HepG2 (cell line): ENCODE results near the gene CDH23. TPM values are rescaled to one million over a fixed set of nuclear protein-coding genes. Genes with fewer than 3 reads are reported as not detected.

Experiments used
- ATAC-seq: fragments of 200-7000 bp; cut with Tn5 transposase; 3 replicates; pipeline ENCODE4 v1.9.1; 2020; ENCODE audit warnings: mild to moderate bottlenecking, moderate library complexity
- BruUV-seq: library from RNA; stranded (reverse); fragments of 400-500 nt; replicated peaks from 2 replicates; lab custom pipeline; 2021; lab: Mats Ljungman, UMichigan
- CTCF ChIA-PET: fragments of 300-600 bp; formaldehyde crosslinking; extraction: SDS; loops from one replicate; lab custom pipeline; 2021; ENCODE audit warnings: low total read pairs, inconsistent platforms, low intra/inter-chr PET ratio; lab: Yijun Ruan, JAX
- POLR2A ChIA-PET: fragments of 350-600 bp; sonication (Branson Sonifier 250); formaldehyde crosslinking; loops from one replicate; lab custom pipeline; 2020; ENCODE audit warnings: antibody characterized with exemption, inconsistent platforms; lab: Yijun Ruan, JAX
- DNase-seq: peaks from one replicate; pipeline ENCODE4 v3.0.0-alpha.2; 2015; ENCODE audit warnings: low spot score
- FAIRE-seq: peaks from 3 replicates; lab custom pipeline; 2011; peaks lifted over from hg19 to GRCh38; lab: Jason Lieb, UNC
- H2AFZ ChIP-seq: one replicate; pipeline ENCODE4 v1.6.1; 2011; ENCODE audit warnings: low read length, inconsistent platforms
- H3K27ac ChIP-seq: fragments of 300-600 bp; 3 replicates; pipeline ENCODE4 v1.8.0; 2011; ENCODE audit warnings: mixed run types, mild to moderate bottlenecking, mixed read lengths, low read length, inconsistent platforms; ENCODE audit not compliant: insufficient read depth; ENCODE audit errors: extremely low read length
- H3K27me3 ChIP-seq, 2 experiments: fragments of 200-600 bp in 1 of 2; 2 replicates in 1 of 2; 3 replicates in 1 of 2; pipeline versions ENCODE4 v1.6.0 to v1.8.0; 2011; ENCODE audit warnings: low read length in 2 of 2, mild to moderate bottlenecking in 2 of 2, moderate library complexity in 2 of 2, inconsistent platforms in 1 of 2; ENCODE audit not compliant: insufficient read depth in 2 of 2, control insufficient read depth in 1 of 2
- H3K36me3 ChIP-seq, 2 experiments: fragments of 200-600 bp in 1 of 2; replicated peaks in 1 of 2; 2 replicates in 1 of 2; 3 replicates in 1 of 2; pipeline versions ENCODE4 v1.5.1 to v1.8.0; 2011; ENCODE audit warnings: low read length in 2 of 2, inconsistent platforms in 1 of 2; ENCODE audit not compliant: insufficient read depth in 2 of 2, control insufficient read depth in 1 of 2
- H3K4me1 ChIP-seq: 2 replicates; pipeline ENCODE4 v1.5.1; 2012; ENCODE audit warnings: low read length, inconsistent platforms; ENCODE audit not compliant: insufficient read depth
- H3K4me2 ChIP-seq: 2 replicates; pipeline ENCODE4 v1.6.0; 2011; ENCODE audit warnings: low read depth, low read length, inconsistent platforms
- H3K4me3 ChIP-seq, 3 experiments: fragments of 200-600 bp in 1 of 3; sonication (generic), shearing (Covaris generic) in 1 of 3; replicated peaks in 1 of 3; 2 replicates each; pipeline ENCODE4 v1.5.1; 2011 to 2016; ENCODE audit warnings: low read length in 3 of 3, inconsistent platforms in 2 of 3, low read depth in 2 of 3, mild to moderate bottlenecking in 2 of 3, control low read depth in 1 of 3, mixed read lengths in 1 of 3; ENCODE audit not compliant: insufficient read depth in 1 of 3
- H3K79me2 ChIP-seq: one replicate; pipeline ENCODE4 v1.6.1; 2011; ENCODE audit warnings: low read length, inconsistent platforms; ENCODE audit not compliant: insufficient read depth
- H3K9ac ChIP-seq: 2 replicates; pipeline ENCODE4 v1.6.0; 2011; ENCODE audit warnings: mild to moderate bottlenecking, low read depth, low read length, inconsistent platforms; ENCODE audit not compliant: insufficient read depth
- H3K9me3 ChIP-seq: 2 replicates; pipeline ENCODE4 v1.5.1; 2012; ENCODE audit warnings: mild to moderate bottlenecking, low read length
- H4K20me1 ChIP-seq: 2 replicates; pipeline ENCODE4 v1.6.0; 2011; ENCODE audit warnings: inconsistent platforms, mild to moderate bottlenecking, low read length, moderate library complexity; ENCODE audit not compliant: insufficient read depth
- ATM ChIP-seq: fragments of 450-650 bp; IDR thresholded peaks from 2 replicates; pipeline ENCODE4 v1.7.1; 2017; ENCODE audit warnings: mild to moderate bottlenecking, borderline replicate concordance
- ZNF160 ChIP-seq: sonication (generic); formaldehyde crosslinking; IDR thresholded peaks from 2 replicates; pipeline ENCODE4 v1.8.0; 2022; ENCODE audit warnings: mild to moderate bottlenecking, inconsistent platforms, missing genetic modification reagents
- ZNF496 ChIP-seq: sonication (generic); formaldehyde crosslinking; IDR thresholded peaks from 2 replicates; pipeline ENCODE4 v1.8.1; 2023; ENCODE audit warnings: mild to moderate bottlenecking, moderate library complexity, missing genetic modification reagents; ENCODE audit not compliant: insufficient replicate concordance
- WGBS: methylation state at CpG from one replicate; pipeline ENCODE4 v1.1.6; 2017; ENCODE audit warnings: low lambda C conversion rate; 5-methylcytosine and 5-hydroxymethylcytosine counted together
- in situ Hi-C: cut with HindIII; loops from 2 replicates; pipeline ENCODE4 v1.10.0; 2017; ENCODE audit warnings: low pct_unique_long_range_greater_than_20kb; ENCODE audit not compliant: extremely low pct_ligation_motif_present
- intact Hi-C: fragments of 100-400 bp; cut with micrococcal nuclease; formaldehyde crosslinking; loops from one replicate; pipeline ENCODE4 v1.10.0; 2022; ENCODE audit not compliant: unreplicated experiment
- polyA plus RNA-seq, 8 experiments: library from polyadenylated mRNA; depleted of rRNA in 3 of 8; stranded (reverse) in 7 of 8; unstranded in 1 of 8; fragments of >200 nt; fragmentation: Illumina TruSeq in 4 of 8; extraction: Trizol in 4 of 8; gene quantifications; 2 replicates each; pipeline versions ENCODE4 v1.2.1 to v1.2.3, GENCODE V29; 2011 to 2016; ENCODE audit warnings: low read depth in 4 of 8, missing spikeins in 1 of 8, mixed read lengths in 1 of 8; ENCODE audit not compliant: insufficient read depth in 1 of 8
- total RNA-seq, 5 experiments: library from RNA; depleted of rRNA; stranded (reverse); fragments of >200 nt; fragmentation: Illumina TruSeq; extraction: Trizol; gene quantifications; 2 replicates each; pipeline ENCODE4 v1.2.3, GENCODE V29; 2016; ENCODE audit warnings: low read depth in 1 of 5
- TF ChIP-seq, protein P1 (sequence below): sonication (generic); formaldehyde crosslinking; IDR thresholded peaks from 2 replicates; pipeline ENCODE4 v1.4.0; 2020; ENCODE audit warnings: missing genetic modification reagents, mild to moderate bottlenecking, borderline replicate concordance
- TF ChIP-seq, protein P2 (sequence below), 2 experiments: fragments of 450-650 bp in 1 of 2; sonication (generic) in 1 of 2; formaldehyde crosslinking in 1 of 2; IDR thresholded peaks; 2 replicates each; pipeline versions ENCODE4 v1.6.1 to v1.8.0; 2016 to 2022; ENCODE audit warnings: antibody characterized with exemption in 1 of 2, mild to moderate bottlenecking in 1 of 2, missing genetic modification reagents in 1 of 2
- TF ChIP-seq, protein P3 (sequence below): sonication (generic); formaldehyde crosslinking; IDR thresholded peaks from 2 replicates; pipeline ENCODE4 v1.4.0; 2020; ENCODE audit warnings: missing genetic modification reagents, borderline replicate concordance
- TF ChIP-seq, protein P4 (sequence below): sonication (generic); formaldehyde crosslinking; IDR thresholded peaks from 2 replicates; pipeline ENCODE4 v1.4.0; 2020; ENCODE audit warnings: mild to moderate bottlenecking, missing genetic modification reagents

The CDH23 gene
- total and polyA plus RNA-seq, 2 of the 13 experiments (the other 11 are each of a cell fraction or from before 2014, with no cell fraction given), result 0.13 TPM; not detected in 1

DNA sequence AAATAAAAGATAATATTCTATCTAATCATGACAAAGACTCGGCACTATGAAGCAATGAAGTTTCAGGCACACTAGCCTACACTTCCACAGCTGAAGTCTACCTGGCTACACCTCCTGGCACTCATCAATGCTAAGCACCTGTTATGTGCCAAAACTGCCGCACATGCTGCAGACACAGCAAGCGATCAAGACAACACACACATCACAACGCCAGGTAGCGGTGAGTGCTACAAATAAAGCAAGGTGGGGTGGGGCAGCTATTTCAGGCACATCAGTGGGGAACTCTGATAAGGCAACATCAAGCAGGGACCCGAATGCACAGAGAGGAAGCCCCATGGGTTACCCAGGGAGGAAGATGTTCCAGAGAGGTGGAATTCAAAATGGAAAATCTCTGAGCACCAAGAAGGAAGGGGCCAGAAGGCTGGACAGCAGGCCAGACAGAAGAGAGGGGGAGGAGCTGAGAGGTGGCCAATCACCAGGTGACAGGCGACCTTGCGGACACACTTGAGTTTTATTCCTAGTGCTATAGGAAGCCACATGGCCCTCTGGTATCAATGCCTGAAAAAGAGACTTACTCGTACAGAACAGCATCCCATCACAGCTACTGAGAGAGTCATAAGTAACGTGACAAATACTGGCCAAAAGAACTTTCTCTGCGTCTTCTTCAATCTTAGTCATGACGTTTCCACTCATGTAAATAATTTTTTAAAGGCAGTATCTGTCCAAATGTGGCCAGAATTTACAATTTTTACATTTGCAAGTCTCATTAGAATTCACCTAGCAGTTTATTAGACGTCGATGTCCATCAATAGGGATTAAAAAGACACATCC, 446.4 kb downstream of the CDH23 start:
- Histone ChIP-seq H3K36me3 (peaks cover 4 to 5% of the 10 kb centered on the region in 2 experiments; a peak in 4 of 5 replicates), H2AFZ (no peak overlapping the region), H3K4me1 (peaks cover 36% of the 10 kb centered on the region), H3K79me2 (peaks cover 95% of the 10 kb centered on the region), H3K27me3 (no peaks in the 10 kb centered on the region), H3K4me2 (no peak overlapping the region), H3K27ac (no peak overlapping the region), H3K9ac (no peak overlapping the region), H4K20me1 (peaks cover 56% of the 10 kb centered on the region), H3K4me3 (no peak overlapping the region), H3K9me3 (no peaks in the 10 kb centered on the region)
- CTCF ChIA-PET, result no interaction called here
- intact Hi-C loops, result no loop called here
- no peak for ATAC-seq
- no peak for FAIRE-seq
- POLR2A ChIA-PET, result interaction anchor here (1.8 kb wide), 1 partner anchor 8 kb away, joined by 4 read pairs; the partner anchor contains the start of gene PSAP
- DNase-seq, result no peak
- 97% methylated on average over 14 of the region's 14 CpGs for WGBS
- in situ Hi-C loops, result no loop called here
- no TSS peak for BruUV-seq
- TF ChIP-seq, protein P1, sequence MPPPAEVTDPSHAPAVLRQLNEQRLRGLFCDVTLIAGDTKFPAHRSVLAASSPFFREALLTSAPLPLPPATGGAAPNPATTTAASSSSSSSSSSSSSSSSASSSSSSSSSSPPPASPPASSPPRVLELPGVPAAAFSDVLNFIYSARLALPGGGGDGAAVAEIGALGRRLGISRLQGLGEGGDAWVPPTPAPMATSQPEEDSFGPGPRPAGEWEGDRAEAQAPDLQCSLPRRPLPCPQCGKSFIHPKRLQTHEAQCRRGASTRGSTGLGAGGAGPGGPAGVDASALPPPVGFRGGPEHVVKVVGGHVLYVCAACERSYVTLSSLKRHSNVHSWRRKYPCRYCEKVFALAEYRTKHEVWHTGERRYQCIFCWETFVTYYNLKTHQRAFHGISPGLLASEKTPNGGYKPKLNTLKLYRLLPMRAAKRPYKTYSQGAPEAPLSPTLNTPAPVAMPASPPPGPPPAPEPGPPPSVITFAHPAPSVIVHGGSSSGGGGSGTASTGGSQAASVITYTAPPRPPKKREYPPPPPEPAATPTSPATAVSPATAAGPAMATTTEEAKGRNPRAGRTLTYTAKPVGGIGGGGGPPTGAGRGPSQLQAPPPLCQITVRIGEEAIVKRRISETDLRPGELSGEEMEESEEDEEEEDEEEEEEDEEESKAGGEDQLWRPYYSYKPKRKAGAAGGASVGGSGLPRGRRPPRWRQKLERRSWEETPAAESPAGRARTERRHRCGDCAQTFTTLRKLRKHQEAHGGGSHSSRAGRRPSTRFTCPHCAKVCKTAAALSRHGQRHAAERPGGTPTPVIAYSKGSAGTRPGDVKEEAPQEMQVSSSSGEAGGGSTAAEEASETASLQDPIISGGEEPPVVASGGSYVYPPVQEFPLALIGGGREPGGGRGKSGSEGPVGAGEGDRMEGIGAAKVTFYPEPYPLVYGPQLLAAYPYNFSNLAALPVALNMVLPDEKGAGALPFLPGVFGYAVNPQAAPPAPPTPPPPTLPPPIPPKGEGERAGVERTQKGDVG (CRISPR knock-in tag), result no peak
- TF ChIP-seq ZNF496 (CRISPR knock-in tag) (no peak), ZNF160 (no peak), ATM (no peak)
- TF ChIP-seq, protein P2, sequence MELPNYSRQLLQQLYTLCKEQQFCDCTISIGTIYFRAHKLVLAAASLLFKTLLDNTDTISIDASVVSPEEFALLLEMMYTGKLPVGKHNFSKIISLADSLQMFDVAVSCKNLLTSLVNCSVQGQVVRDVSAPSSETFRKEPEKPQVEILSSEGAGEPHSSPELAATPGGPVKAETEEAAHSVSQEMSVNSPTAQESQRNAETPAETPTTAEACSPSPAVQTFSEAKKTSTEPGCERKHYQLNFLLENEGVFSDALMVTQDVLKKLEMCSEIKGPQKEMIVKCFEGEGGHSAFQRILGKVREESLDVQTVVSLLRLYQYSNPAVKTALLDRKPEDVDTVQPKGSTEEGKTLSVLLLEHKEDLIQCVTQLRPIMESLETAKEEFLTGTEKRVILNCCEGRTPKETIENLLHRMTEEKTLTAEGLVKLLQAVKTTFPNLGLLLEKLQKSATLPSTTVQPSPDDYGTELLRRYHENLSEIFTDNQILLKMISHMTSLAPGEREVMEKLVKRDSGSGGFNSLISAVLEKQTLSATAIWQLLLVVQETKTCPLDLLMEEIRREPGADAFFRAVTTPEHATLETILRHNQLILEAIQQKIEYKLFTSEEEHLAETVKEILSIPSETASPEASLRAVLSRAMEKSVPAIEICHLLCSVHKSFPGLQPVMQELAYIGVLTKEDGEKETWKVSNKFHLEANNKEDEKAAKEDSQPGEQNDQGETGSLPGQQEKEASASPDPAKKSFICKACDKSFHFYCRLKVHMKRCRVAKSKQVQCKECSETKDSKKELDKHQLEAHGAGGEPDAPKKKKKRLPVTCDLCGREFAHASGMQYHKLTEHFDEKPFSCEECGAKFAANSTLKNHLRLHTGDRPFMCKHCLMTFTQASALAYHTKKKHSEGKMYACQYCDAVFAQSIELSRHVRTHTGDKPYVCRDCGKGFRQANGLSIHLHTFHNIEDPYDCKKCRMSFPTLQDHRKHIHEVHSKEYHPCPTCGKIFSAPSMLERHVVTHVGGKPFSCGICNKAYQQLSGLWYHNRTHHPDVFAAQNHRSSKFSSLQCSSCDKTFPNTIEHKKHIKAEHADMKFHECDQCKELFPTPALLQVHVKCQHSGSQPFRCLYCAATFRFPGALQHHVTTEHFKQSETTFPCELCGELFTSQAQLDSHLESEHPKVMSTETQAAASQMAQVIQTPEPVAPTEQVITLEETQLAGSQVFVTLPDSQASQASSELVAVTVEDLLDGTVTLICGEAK (IDR thresholded peaks at IDR 0.05), result no peak
- TF ChIP-seq, protein P2 (CRISPR knock-in tag; IDR thresholded peaks at IDR 0.05), result no peak
- TF ChIP-seq, protein P3, sequence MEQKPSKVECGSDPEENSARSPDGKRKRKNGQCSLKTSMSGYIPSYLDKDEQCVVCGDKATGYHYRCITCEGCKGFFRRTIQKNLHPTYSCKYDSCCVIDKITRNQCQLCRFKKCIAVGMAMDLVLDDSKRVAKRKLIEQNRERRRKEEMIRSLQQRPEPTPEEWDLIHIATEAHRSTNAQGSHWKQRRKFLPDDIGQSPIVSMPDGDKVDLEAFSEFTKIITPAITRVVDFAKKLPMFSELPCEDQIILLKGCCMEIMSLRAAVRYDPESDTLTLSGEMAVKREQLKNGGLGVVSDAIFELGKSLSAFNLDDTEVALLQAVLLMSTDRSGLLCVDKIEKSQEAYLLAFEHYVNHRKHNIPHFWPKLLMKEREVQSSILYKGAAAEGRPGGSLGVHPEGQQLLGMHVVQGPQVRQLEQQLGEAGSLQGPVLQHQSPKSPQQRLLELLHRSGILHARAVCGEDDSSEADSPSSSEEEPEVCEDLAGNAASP (CRISPR knock-in tag), result no peak
- TF ChIP-seq, protein P4, sequence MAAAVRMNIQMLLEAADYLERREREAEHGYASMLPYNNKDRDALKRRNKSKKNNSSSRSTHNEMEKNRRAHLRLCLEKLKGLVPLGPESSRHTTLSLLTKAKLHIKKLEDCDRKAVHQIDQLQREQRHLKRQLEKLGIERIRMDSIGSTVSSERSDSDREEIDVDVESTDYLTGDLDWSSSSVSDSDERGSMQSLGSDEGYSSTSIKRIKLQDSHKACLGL (CRISPR knock-in tag), result no peak
